GM13976 (cell line): ENCODE measurements around the gene NCAN.
"Not testable (repeated sequence)": the region's sequence is repeated elsewhere in the genome, so short reads cannot be mapped to it uniquely, and the experiment has no call there.

Experiments
- DNase-seq: peaks from one replicate; pipeline ENCODE4 v3.0.0; 2012; ENCODE audit warnings: low spot score
- CTCF ChIP-seq: IDR thresholded peaks from 2 replicates; pipeline ENCODE4 v1.5.1; 2012; ENCODE audit warnings: borderline replicate concordance, mild to moderate bottlenecking; ENCODE audit not compliant: insufficient read depth; ENCODE audit errors: extremely low read depth, missing control alignments, control extremely low read depth
- in situ Hi-C: fragments of 300-500 bp; cut with MboI; formaldehyde crosslinking; loops from one replicate; pipeline ENCODE4 v1.12.0; 2022; ENCODE audit warnings: low sequenced_read_pairs, mixed read lengths, inconsistent platforms; ENCODE audit not compliant: unreplicated experiment

Gene NCAN

GRCh38 chr19:19170873-19171672 lies 40.7 kb upstream of the NCAN start:
- TF ChIP-seq CTCF, result no peak
- in situ Hi-C loops, result no loop called here
- no peak for DNase-seq

- no peak for TF ChIP-seq CTCF
- in situ Hi-C loops, result no loop called here
- DNase-seq, result peak; percentile 80
Observed at GRCh38 chr19:19171821-19172532, 39.8 kb upstream of the NCAN start.

- in situ Hi-C loops, DNase-seq: not testable (repeated sequence)
Observed at GRCh38 chr19:19173243-19173642, 38.5 kb upstream of the NCAN start.

GRCh38 chr19:19176950-19177349 lies 34.8 kb upstream of the NCAN start:
- in situ Hi-C loops, result loop anchor here (25.0 kb wide), 1 partner anchor 310 kb away; no protein-coding TSS in a partner anchor
- DNase-seq, result no peak
- TF ChIP-seq CTCF, result no peak

GRCh38 chr19:19179548-19180441 lies 32.0 kb upstream of the NCAN start:
- no peak for DNase-seq
- in situ Hi-C loops, result loop anchor here (5.0 to 25.0 kb wide), 2 partner anchors 37 to 308 kb away; no protein-coding TSS in a partner anchor
- no peak for TF ChIP-seq CTCF

- DNase-seq, result no peak
- TF ChIP-seq CTCF, result no peak
- in situ Hi-C loops, result loop anchor here (5.0 to 25.0 kb wide), 2 partner anchors 39 to 306 kb away; no protein-coding TSS in a partner anchor
Observed at GRCh38 chr19:19181488-19181998, 30.2 kb upstream of the NCAN start.
